Right atrium auricular region (tissue), 2 donors: ENCODE results near the gene CR1. TPM values are rescaled to one million over a fixed set of nuclear protein-coding genes. Genes with fewer than 3 reads are reported as not detected.
"Not testable (repeated sequence)": the region's sequence is repeated elsewhere in the genome, so short reads cannot be mapped to it uniquely, and the experiment has no call there.

ENCODE experiments used
- DNase-seq: peaks from one replicate; pipeline ENCODE4 v3.0.0-alpha.2; 2019; ENCODE audit warnings: low spot score
- H3K27ac ChIP-seq, 2 donors: fragments of 200-600 bp; sonication (generic); 1 replicate in 1 of 2; 2 replicates in 1 of 2; pipeline ENCODE4 v1.5.1; 2016 to 2019
- H3K27me3 ChIP-seq, 2 donors: fragments of 200-600 bp; sonication (generic); one replicate each; pipeline versions ENCODE4 v1.5.1 to v1.6.0; 2017 to 2019
- H3K36me3 ChIP-seq: fragments of 200-600 bp; sonication (generic); one replicate; pipeline ENCODE4 v1.5.1; 2016
- H3K4me1 ChIP-seq, 2 donors: fragments of 200-600 bp; sonication (generic); one replicate each; pipeline versions ENCODE4 v1.5.1 to v1.6.0; 2017 to 2019
- H3K4me3 ChIP-seq, 2 donors: fragments of 200-600 bp; sonication (generic); 1 replicate in 1 of 2; 2 replicates in 1 of 2; pipeline ENCODE4 v1.5.1; 2017 to 2019; ENCODE audit warnings: mild to moderate bottlenecking in 1 of 2, moderate library complexity in 1 of 2
- H3K9me3 ChIP-seq, 2 donors: fragments of 200-600 bp; sonication (generic); one replicate each; pipeline ENCODE4 v1.5.1; 2019
- CTCF ChIP-seq, 2 donors: fragments of 200-600 bp; sonication (generic); IDR thresholded peaks; one replicate each; pipeline ENCODE4 v1.5.1; 2019; ENCODE audit warnings: antibody characterized with exemption in 2 of 2
- total RNA-seq, 2 donors: library from RNA; depleted of rRNA; stranded (reverse); fragments of >200 nt; gene quantifications; one replicate each; pipeline ENCODE4 v1.1.0, GENCODE V29; 2016

The CR1 gene
- total RNA-seq, 2 donors from 2014 or later = 0.59 to 1.8 TPM

GRCh38 chr1:207578796-207579435 lies 83.0 kb downstream of the CR1 start:
- H3K27me3 ChIP-seq = no peaks in the 10 kb centered on the region
- H3K9me3 ChIP-seq = no peaks in the 10 kb centered on the region
- no peak overlapping the region for H3K27ac ChIP-seq
- H3K4me3 ChIP-seq = no peak overlapping the region
- H3K36me3 ChIP-seq = no peaks in the 10 kb centered on the region
- no peaks in the 10 kb centered on the region for H3K4me1 ChIP-seq
- TF ChIP-seq CTCF (IDR thresholded peaks at IDR 0.05) = no peak
- no peak for DNase-seq

- peak in 1 of 2 donors; percentile 44 for TF ChIP-seq CTCF (IDR thresholded peaks at IDR 0.05)
- no peaks in the 10 kb centered on the region for H3K36me3 ChIP-seq
- H3K9me3 ChIP-seq = no peaks in the 10 kb centered on the region
- no peaks in the 10 kb centered on the region for H3K27me3 ChIP-seq
- H3K27ac ChIP-seq = no peak overlapping the region
- no peaks in the 10 kb centered on the region for H3K4me1 ChIP-seq
- DNase-seq = no peak
- no peak overlapping the region for H3K4me3 ChIP-seq
Measured at GRCh38 chr1:207579436-207579799, 83.5 kb downstream of the CR1 start.

- Histone ChIP-seq H3K4me3 (no peak overlapping the region), H3K4me1 (no peaks in the 10 kb centered on the region), H3K9me3 (no peaks in the 10 kb centered on the region), H3K27ac (no peak overlapping the region), H3K36me3 (no peaks in the 10 kb centered on the region), H3K27me3 (no peaks in the 10 kb centered on the region)
- DNase-seq = no peak
- no peak for TF ChIP-seq CTCF (IDR thresholded peaks at IDR 0.05)
Measured at GRCh38 chr1:207581496-207582153, 85.7 kb downstream of the CR1 start.

- not testable (repeated sequence) for H3K36me3 ChIP-seq, H3K27ac ChIP-seq, H3K9me3 ChIP-seq, H3K4me3 ChIP-seq, H3K4me1 ChIP-seq, DNase-seq, H3K27me3 ChIP-seq
Measured at GRCh38 chr1:207589506-207589905, 93.5 kb downstream of the CR1 start.

GRCh38 chr1:207591205-207591604 lies 95.2 kb downstream of the CR1 start:
- not testable (repeated sequence) for H3K27me3 ChIP-seq, H3K9me3 ChIP-seq, H3K36me3 ChIP-seq, H3K4me1 ChIP-seq, H3K27ac ChIP-seq, DNase-seq, H3K4me3 ChIP-seq

- DNase-seq, H3K4me3 ChIP-seq, H3K36me3 ChIP-seq, H3K27ac ChIP-seq, H3K27me3 ChIP-seq, H3K9me3 ChIP-seq, H3K4me1 ChIP-seq: not testable (repeated sequence)
Measured at GRCh38 chr1:207594095-207594494, 98.1 kb downstream of the CR1 start.

GRCh38 chr1:207603777-207604176 lies 107.8 kb downstream of the CR1 start:
- H3K36me3 ChIP-seq = no peaks in the 10 kb centered on the region
- H3K4me1 ChIP-seq = no peaks in the 10 kb centered on the region
- H3K27me3 ChIP-seq = no peaks in the 10 kb centered on the region
- H3K9me3 ChIP-seq = no peaks in the 10 kb centered on the region
- no peak overlapping the region for H3K4me3 ChIP-seq
- TF ChIP-seq CTCF (IDR thresholded peaks at IDR 0.05) = no peak
- no peak for DNase-seq
- H3K27ac ChIP-seq = no peak overlapping the region
